ENCODE results near the gene UNCX. TPM values are rescaled to one million over a fixed set of nuclear protein-coding genes. Genes with fewer than 3 reads are reported as not detected.

The UNCX gene
- total and polyA plus RNA-seq, 2 experiments from 2014 or later: not detected

DNA sequence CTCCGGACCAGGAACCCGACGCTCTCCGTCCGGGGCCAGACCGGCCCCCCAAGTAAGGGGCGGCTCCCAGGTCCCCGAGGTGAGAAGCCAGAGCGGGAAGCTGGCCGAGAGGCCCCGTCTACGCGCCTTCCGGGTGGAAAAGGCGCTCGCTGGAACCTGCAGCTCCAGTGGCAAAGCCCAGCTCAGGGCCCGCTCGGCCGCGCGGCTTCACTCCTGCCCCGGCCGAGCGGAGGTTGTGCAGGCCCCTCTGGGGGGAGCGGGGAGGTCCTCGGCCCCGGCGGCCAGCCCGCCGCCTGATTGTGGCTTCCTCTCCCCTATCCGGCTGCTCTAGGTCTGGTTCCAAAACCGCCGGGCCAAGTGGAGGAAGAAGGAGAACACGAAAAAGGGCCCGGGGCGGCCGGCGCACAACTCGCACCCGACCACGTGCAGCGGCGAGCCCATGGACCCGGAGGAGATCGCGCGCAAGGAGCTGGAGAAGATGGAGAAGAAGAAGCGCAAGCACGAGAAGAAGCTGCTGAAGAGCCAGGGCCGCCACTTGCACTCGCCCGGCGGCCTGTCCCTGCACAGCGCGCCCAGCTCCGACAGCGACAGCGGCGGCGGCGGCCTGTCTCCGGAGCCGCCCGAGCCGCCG, 2.9 kb downstream of the UNCX start:
- Histone ChIP-seq H2AFZ (no peak overlapping the region), H3K9ac (no peak overlapping the region), H3F3A (ENCODE audit: insufficient read depth) (no peaks in the 10 kb centered on the region), H3K4me2 (ENCODE audit: unreplicated experiment) (no peak overlapping the region), H3K79me2 (ENCODE audit: insufficient read depth) (no peaks in the 10 kb centered on the region), H3K4me3 (no peak overlapping the region), H3K9me2 (ENCODE audit: insufficient read depth) (no peaks in the 10 kb centered on the region), H4K20me1 (ENCODE audit: insufficient read depth) (no peaks in the 10 kb centered on the region), H3K27ac (no peak overlapping the region), H3K27me3 (replicated peaks; ENCODE audit: insufficient read depth) (peaks cover 81% of the 10 kb centered on the region), H3K36me3 (ENCODE audit: low read depth) (no peaks in the 10 kb centered on the region), H3K4me1 (ENCODE audit: insufficient read depth) (no peaks in the 10 kb centered on the region), H3K9me3 (ENCODE audit: low read depth) (no peaks in the 10 kb centered on the region)
- 3 to 5% methylated on average over 32 to 63 of the region's 66 CpGs for WGBS, 2 experiments (ENCODE audit: low coverage in 1 of 2, low lambda C conversion rate in 2 of 2, missing lambda C conversion rate in 2 of 2)
- in situ Hi-C loops (cut with MboI): no loop called here
- DNase-seq: peak; percentile 23
- TF ChIP-seq EZH2 (IDR thresholded peaks at IDR 0.05; ENCODE audit: insufficient read depth, poor library complexity, severe bottlenecking) (peak; percentile 98), EZH2phosphoT487 (IDR thresholded peaks at IDR 0.05; ENCODE audit: insufficient read depth, low read depth) (no peak)

DNA sequence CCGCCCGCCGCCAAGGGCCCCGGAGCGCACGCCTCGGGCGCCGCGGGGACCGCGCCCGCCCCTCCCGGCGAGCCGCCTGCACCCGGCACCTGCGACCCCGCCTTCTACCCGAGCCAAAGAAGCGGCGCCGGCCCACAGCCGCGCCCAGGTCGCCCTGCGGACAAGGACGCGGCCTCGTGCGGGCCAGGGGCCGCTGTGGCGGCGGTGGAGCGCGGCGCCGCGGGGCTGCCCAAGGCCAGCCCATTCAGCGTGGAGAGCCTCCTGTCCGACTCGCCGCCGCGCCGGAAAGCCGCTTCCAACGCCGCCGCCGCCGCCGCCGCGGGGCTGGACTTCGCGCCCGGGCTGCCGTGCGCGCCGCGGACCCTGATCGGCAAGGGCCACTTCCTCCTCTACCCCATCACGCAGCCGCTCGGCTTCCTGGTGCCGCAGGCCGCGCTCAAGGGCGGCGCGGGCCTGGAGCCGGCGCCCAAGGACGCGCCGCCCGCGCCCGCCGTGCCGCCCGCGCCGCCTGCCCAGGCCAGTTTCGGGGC, 3.5 kb downstream of the UNCX start:
- 3 to 5% methylated on average over 21 to 66 of the region's 87 CpGs for WGBS, 2 experiments (ENCODE audit: low coverage in 1 of 2, low lambda C conversion rate in 2 of 2, missing lambda C conversion rate in 2 of 2)
- no peak overlapping the region for H3K9ac ChIP-seq
- H3F3A ChIP-seq (ENCODE audit: insufficient read depth): no peaks in the 10 kb centered on the region
- H3K4me3 ChIP-seq: no peak overlapping the region
- H3K4me1 ChIP-seq (ENCODE audit: insufficient read depth): no peaks in the 10 kb centered on the region
- no peaks in the 10 kb centered on the region for H3K79me2 ChIP-seq (ENCODE audit: insufficient read depth)
- H3K36me3 ChIP-seq (ENCODE audit: low read depth): no peaks in the 10 kb centered on the region
- TF ChIP-seq EZH2phosphoT487 (IDR thresholded peaks at IDR 0.05; ENCODE audit: insufficient read depth, low read depth) (no peak), EZH2 (IDR thresholded peaks at IDR 0.05; ENCODE audit: insufficient read depth, poor library complexity, severe bottlenecking) (no peak)
- in situ Hi-C loops (cut with MboI): no loop called here
- H2AFZ ChIP-seq: no peak overlapping the region
- H3K27ac ChIP-seq: no peak overlapping the region
- no peak for DNase-seq
- no peaks in the 10 kb centered on the region for H4K20me1 ChIP-seq (ENCODE audit: insufficient read depth)
- peaks cover 81% of the 10 kb centered on the region for H3K27me3 ChIP-seq (replicated peaks; ENCODE audit: insufficient read depth)
- H3K4me2 ChIP-seq (ENCODE audit: unreplicated experiment): no peak overlapping the region
- no peaks in the 10 kb centered on the region for H3K9me2 ChIP-seq (ENCODE audit: insufficient read depth)
- no peaks in the 10 kb centered on the region for H3K9me3 ChIP-seq (ENCODE audit: low read depth)

GRCh38 chr7:1236831-1237701, 4.4 kb downstream of the UNCX start:
- Histone ChIP-seq H3K4me3 (no peak overlapping the region), H4K20me1 (ENCODE audit: insufficient read depth) (no peaks in the 10 kb centered on the region), H3K4me2 (ENCODE audit: unreplicated experiment) (no peak overlapping the region), H3K36me3 (ENCODE audit: low read depth) (no peaks in the 10 kb centered on the region), H3K9me2 (ENCODE audit: insufficient read depth) (no peaks in the 10 kb centered on the region), H3K79me2 (ENCODE audit: insufficient read depth) (no peaks in the 10 kb centered on the region), H3K9me3 (ENCODE audit: low read depth) (no peaks in the 10 kb centered on the region), H3F3A (ENCODE audit: insufficient read depth) (no peaks in the 10 kb centered on the region), H3K4me1 (ENCODE audit: insufficient read depth) (no peaks in the 10 kb centered on the region), H3K27ac (no peak overlapping the region), H3K9ac (no peak overlapping the region), H2AFZ (no peak overlapping the region), H3K27me3 (replicated peaks; ENCODE audit: insufficient read depth) (peaks cover 81% of the 10 kb centered on the region)
- TF ChIP-seq EZH2phosphoT487 (IDR thresholded peaks at IDR 0.05; ENCODE audit: insufficient read depth, low read depth) (peak; percentile 90; the same call in 1 of the 2 replicates), EZH2 (IDR thresholded peaks at IDR 0.05; ENCODE audit: insufficient read depth, poor library complexity, severe bottlenecking) (peak; percentile 99)
- no peak for DNase-seq
- 5 to 6% methylated on average over 44 to 60 of the region's 83 CpGs for WGBS, 2 experiments (ENCODE audit: low coverage in 1 of 2, low lambda C conversion rate in 2 of 2, missing lambda C conversion rate in 2 of 2)
- in situ Hi-C loops (cut with MboI): no loop called here

DNA sequence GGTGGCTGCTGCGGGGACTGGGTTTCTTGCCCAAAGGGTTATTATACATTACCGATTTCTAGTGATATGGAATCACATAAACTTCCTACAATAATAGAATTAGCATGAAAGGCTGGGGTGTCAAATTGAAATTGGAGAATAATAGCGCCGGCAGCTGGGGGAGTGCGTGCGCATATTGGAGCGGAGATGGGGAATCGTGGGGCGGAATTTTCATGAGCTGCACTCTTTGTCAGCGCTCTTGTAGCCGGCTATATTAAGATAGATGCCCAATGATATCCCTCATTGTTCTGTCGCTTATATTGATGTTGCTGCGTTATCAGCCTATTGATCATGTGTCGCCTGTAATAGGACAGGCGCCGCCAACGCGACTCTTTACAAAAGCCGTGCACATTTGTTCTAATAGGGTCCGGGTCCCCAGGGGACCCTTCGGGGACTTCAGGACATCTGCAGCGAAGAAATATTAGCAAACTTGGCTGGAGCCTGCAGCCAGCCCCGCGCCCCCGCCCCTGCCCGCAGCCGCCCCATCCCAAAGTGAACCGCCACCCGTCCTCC, 5.1 kb downstream of the UNCX start:
- no peak overlapping the region for H3K4me2 ChIP-seq (ENCODE audit: unreplicated experiment)
- H3K36me3 ChIP-seq (ENCODE audit: low read depth): no peaks in the 10 kb centered on the region
- H3K4me1 ChIP-seq (ENCODE audit: insufficient read depth): no peaks in the 10 kb centered on the region
- H3F3A ChIP-seq (ENCODE audit: insufficient read depth): no peaks in the 10 kb centered on the region
- no peaks in the 10 kb centered on the region for H3K9me3 ChIP-seq (ENCODE audit: low read depth)
- no peak for DNase-seq
- no peak overlapping the region for H3K9ac ChIP-seq
- no peak overlapping the region for H3K4me3 ChIP-seq
- H3K27me3 ChIP-seq (replicated peaks; ENCODE audit: insufficient read depth): peaks cover 85% of the 10 kb centered on the region
- TF ChIP-seq EZH2 (IDR thresholded peaks at IDR 0.05; ENCODE audit: insufficient read depth, poor library complexity, severe bottlenecking) (no peak), EZH2phosphoT487 (IDR thresholded peaks at IDR 0.05; ENCODE audit: insufficient read depth, low read depth) (no peak; the same call in none of the 2 replicates)
- in situ Hi-C loops (cut with MboI): no loop called here
- 14 to 18% methylated on average over 22 to 29 of the region's 29 CpGs for WGBS, 2 experiments (ENCODE audit: low coverage in 1 of 2, low lambda C conversion rate in 2 of 2, missing lambda C conversion rate in 2 of 2)
- H4K20me1 ChIP-seq (ENCODE audit: insufficient read depth): no peaks in the 10 kb centered on the region
- H3K27ac ChIP-seq: no peak overlapping the region
- H3K79me2 ChIP-seq (ENCODE audit: insufficient read depth): no peaks in the 10 kb centered on the region
- H3K9me2 ChIP-seq (ENCODE audit: insufficient read depth): no peaks in the 10 kb centered on the region
- no peak overlapping the region for H2AFZ ChIP-seq

Data from GM23248 (cell line).